Progenitor cell of endocrine pancreas (in vitro differentiated cells): Measurements from ENCODE around the gene ARL16. TPM values are rescaled to one million over a fixed set of nuclear protein-coding genes. Genes with fewer than 3 reads are reported as not detected.
A peak's percentile ranks its signal among the peaks of the same experiment; 100 is the strongest.

Experiments
- DNase-seq: peaks from one replicate; pipeline ENCODE4 v3.0.0; 2021; ENCODE audit warnings: low spot score; ENCODE audit not compliant: unreplicated experiment
- H3K27ac Mint-ChIP-seq: 2 replicates; pipeline ENCODE4 v1.8.0; 2021; ENCODE audit warnings: mild to moderate bottlenecking, moderate library complexity, mixed read lengths
- H3K27me3 Mint-ChIP-seq: 2 replicates; pipeline ENCODE4 v1.8.0; 2021; ENCODE audit warnings: mixed read lengths
- H3K36me3 Mint-ChIP-seq: 2 replicates; pipeline ENCODE4 v1.8.0; 2022; ENCODE audit warnings: mixed read lengths; ENCODE audit not compliant: insufficient read depth
- H3K4me1 Mint-ChIP-seq: 2 replicates; pipeline ENCODE4 v1.8.0; 2021; ENCODE audit warnings: low read depth, mixed read lengths
- H3K4me3 Mint-ChIP-seq: 2 replicates; pipeline ENCODE4 v1.8.0; 2021; ENCODE audit warnings: low read depth, mild to moderate bottlenecking, moderate library complexity, mixed read lengths
- H3K9me3 Mint-ChIP-seq: 2 replicates; pipeline ENCODE4 v1.8.0; 2021; ENCODE audit warnings: low read depth, mixed read lengths
- total RNA-seq: library from RNA; stranded (reverse); gene quantifications from 2 replicates; pipeline ENCODE4 v1.2.1, GENCODE V29; 2021
- TF ChIP-seq, protein P1 (sequence below): fragments of 200-600 bp; sonication (generic); IDR thresholded peaks from one replicate; pipeline ENCODE4 v1.5.0; 2021; ENCODE audit warnings: antibody characterized with exemption, mild to moderate bottlenecking; ENCODE audit not compliant: unreplicated experiment

The ARL16 gene
- total RNA-seq, 1 donor from 2014 or later: 42.1 TPM

DNA sequence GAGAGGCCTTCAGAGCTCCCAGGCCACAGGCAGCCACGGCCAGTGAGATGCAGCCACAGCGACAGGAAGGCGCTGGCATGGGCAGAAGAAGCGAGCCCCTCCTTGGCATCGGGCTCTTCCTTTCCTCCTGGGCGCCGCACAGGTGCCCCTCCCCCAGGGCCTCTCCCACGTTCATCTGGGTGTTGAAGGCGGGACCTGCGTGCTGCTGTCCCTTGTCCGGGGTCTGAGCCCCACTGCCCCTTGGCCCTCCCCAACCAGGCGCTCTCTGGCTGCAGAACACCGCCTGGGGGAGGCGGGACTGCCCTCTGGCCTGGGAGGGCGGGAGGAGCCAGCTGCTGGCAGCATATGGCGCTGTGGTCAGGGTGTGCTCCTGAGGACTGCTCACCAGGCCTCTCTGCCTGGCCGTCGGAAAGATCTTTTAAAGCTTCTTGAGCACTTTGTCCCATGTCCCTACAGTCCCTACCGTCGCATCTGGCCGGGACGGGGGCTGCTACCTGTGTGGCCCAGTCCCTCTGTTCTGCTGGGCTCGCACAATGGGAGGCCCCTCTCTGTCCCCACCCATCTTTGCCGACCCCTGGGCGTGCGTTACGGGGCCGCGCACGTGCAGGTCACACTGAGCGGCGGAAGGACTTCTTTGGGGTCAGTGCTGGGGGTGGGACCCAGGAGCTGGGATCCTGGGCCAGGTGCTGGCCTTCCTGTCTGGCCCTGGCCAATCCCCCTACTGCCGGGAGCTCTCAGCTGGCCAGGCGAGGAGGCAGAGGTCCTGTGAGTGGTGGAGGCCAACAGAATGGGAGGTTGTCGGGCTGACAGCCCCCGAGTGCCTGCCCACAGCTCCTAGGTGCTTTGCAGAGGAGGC lies 30.2 kb upstream of the ARL16 start:
- Mint-ChIP-seq H3K36me3 (peaks cover 1% of the 10 kb centered on the region), H3K27ac (peak overlapping the region; percentile 97), H3K4me1 (peaks cover 20% of the 10 kb centered on the region), H3K4me3 (peak overlapping the region; percentile 91), H3K9me3 (no peaks in the 10 kb centered on the region), H3K27me3 (peaks cover 5% of the 10 kb centered on the region)
- DNase-seq: no peak
- TF ChIP-seq, protein P1, sequence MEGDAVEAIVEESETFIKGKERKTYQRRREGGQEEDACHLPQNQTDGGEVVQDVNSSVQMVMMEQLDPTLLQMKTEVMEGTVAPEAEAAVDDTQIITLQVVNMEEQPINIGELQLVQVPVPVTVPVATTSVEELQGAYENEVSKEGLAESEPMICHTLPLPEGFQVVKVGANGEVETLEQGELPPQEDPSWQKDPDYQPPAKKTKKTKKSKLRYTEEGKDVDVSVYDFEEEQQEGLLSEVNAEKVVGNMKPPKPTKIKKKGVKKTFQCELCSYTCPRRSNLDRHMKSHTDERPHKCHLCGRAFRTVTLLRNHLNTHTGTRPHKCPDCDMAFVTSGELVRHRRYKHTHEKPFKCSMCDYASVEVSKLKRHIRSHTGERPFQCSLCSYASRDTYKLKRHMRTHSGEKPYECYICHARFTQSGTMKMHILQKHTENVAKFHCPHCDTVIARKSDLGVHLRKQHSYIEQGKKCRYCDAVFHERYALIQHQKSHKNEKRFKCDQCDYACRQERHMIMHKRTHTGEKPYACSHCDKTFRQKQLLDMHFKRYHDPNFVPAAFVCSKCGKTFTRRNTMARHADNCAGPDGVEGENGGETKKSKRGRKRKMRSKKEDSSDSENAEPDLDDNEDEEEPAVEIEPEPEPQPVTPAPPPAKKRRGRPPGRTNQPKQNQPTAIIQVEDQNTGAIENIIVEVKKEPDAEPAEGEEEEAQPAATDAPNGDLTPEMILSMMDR: no peak

- H3K27me3 Mint-ChIP-seq: peaks cover 5% of the 10 kb centered on the region
- TF ChIP-seq, protein P1: no peak
- H3K4me3 Mint-ChIP-seq: peak overlapping the region; percentile 91
- H3K36me3 Mint-ChIP-seq: peaks cover 1% of the 10 kb centered on the region
- peaks cover 20% of the 10 kb centered on the region for H3K4me1 Mint-ChIP-seq
- no peak for DNase-seq
- no peaks in the 10 kb centered on the region for H3K9me3 Mint-ChIP-seq
- peak overlapping the region; percentile 97 for H3K27ac Mint-ChIP-seq
Measured at GRCh38 chr17:81713004-81713555, 29.5 kb upstream of the ARL16 start.

GRCh38 chr17:81712468-81713003 lies 28.9 kb upstream of the ARL16 start:
- TF ChIP-seq, protein P1: peak; percentile 35
- Mint-ChIP-seq H3K9me3 (no peaks in the 10 kb centered on the region), H3K27me3 (peaks cover 5% of the 10 kb centered on the region), H3K4me3 (peak overlapping the region; percentile 91), H3K36me3 (no peaks in the 10 kb centered on the region), H3K4me1 (peaks cover 20% of the 10 kb centered on the region), H3K27ac (peak overlapping the region; percentile 97)
- DNase-seq: peak; percentile 35

DNA sequence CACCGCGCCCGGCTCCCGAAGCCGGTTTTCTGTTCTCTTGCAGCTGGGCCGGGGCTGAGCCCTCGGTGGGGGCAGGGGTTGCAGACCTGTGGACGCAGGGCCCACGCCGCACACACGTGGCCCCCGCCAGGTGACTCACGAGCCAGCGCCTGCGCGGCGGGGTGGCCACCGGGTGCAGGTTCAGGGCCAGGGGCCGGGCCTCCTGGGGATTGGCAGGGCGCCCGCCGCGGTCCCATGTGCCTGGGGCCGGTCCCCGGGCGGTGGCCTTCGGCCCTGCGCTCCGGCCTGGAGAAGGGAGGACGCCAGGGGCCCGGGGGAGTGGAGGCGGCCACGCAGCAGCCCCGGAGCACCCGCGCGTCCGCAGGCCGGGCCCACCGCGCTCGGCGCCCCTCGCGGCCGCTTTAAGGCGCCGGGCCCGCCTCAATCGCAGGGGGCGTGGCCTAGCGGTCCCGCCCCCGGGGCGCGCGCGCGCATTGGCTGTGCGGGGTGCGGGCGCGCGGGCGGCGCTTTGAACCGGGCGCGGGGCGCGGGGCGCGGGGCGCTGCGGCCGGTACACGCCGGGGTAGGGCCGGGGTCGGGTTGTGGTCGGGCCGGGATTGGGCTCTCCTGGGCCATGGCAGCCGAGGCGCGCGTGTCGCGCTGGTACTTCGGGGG lies 28.3 kb upstream of the ARL16 start, which contains the start of gene SLC25A10:
SLC25A10 (plus strand) TSS at position 471 of the 654 bp plus-strand sequence; CDS start at position 614, 143 bp downstream.
- TF ChIP-seq, protein P1: no peak
- H3K36me3 Mint-ChIP-seq: peaks cover under 1% of the 10 kb centered on the region
- peak; percentile 64 for DNase-seq
- H3K27ac Mint-ChIP-seq: peak within 1 kb of the TSS; percentile 97
- peaks cover 5% of the 10 kb centered on the region for H3K27me3 Mint-ChIP-seq
- peaks cover 20% of the 10 kb centered on the region for H3K4me1 Mint-ChIP-seq
- H3K9me3 Mint-ChIP-seq: no peaks in the 10 kb centered on the region
- peak within 1 kb of the TSS; percentile 91 for H3K4me3 Mint-ChIP-seq
